Peyer's patch (tissue), 4 donors: ENCODE data around the gene PGAP6. TPM values are rescaled to one million over a fixed set of nuclear protein-coding genes. Genes with fewer than 3 reads are reported as not detected.

ENCODE experiments used
- DNase-seq, 3 donors: peaks; one replicate each; pipeline ENCODE4 v3.0.0-alpha.2; 2017 to 2019
- H3K27ac ChIP-seq, 4 donors: fragments of 200-600 bp; sonication (generic); one replicate each; pipeline ENCODE4 v1.5.1; 2016 to 2019
- H3K27me3 ChIP-seq, 2 donors: fragments of 200-600 bp; sonication (generic); one replicate each; pipeline ENCODE4 v1.5.1; 2019
- H3K36me3 ChIP-seq, 3 donors: fragments of 200-600 bp; sonication (generic); one replicate each; pipeline ENCODE4 v1.5.1; 2016 to 2019
- H3K4me1 ChIP-seq, 4 donors: fragments of 200-600 bp; sonication (generic); one replicate each; pipeline ENCODE4 v1.5.1; 2016 to 2019
- H3K4me3 ChIP-seq, 4 donors: fragments of 200-600 bp; sonication (generic); 1 replicate in 3 of 4; 2 replicates in 1 of 4; pipeline ENCODE4 v1.5.1; 2016 to 2019; ENCODE audit warnings: mild to moderate bottlenecking in 1 of 4
- H3K9me3 ChIP-seq, 4 donors: fragments of 200-600 bp; sonication (generic); one replicate each; pipeline ENCODE4 v1.5.1; 2016 to 2019; ENCODE audit warnings: mild to moderate bottlenecking in 1 of 4
- CTCF ChIP-seq, 6 experiments: fragments of 450-650 bp in 4 of 6; fragments of 200-600 bp in 2 of 6; sonication (generic) in 1 of 6; IDR thresholded peaks; one replicate each; pipeline ENCODE4 v1.5.1; 2017 to 2019; ENCODE audit warnings: antibody characterized with exemption in 6 of 6, mild to moderate bottlenecking in 3 of 6, moderate library complexity in 1 of 6
- POLR2A ChIP-seq, 2 donors: fragments of 450-650 bp; IDR thresholded peaks; one replicate each; pipeline ENCODE4 v1.5.1; 2017; ENCODE audit warnings: antibody characterized with exemption in 2 of 2, mild to moderate bottlenecking in 2 of 2, moderate library complexity in 2 of 2
- total RNA-seq, 4 donors: library from RNA; depleted of rRNA; stranded (reverse); fragments of >200 nt; gene quantifications; one replicate each; pipeline ENCODE4 v1.1.0, GENCODE V29; 2016

PGAP6 gene
- total RNA-seq, 4 donors from 2014 or later = 130 to 211 (median 166) TPM

DNA sequence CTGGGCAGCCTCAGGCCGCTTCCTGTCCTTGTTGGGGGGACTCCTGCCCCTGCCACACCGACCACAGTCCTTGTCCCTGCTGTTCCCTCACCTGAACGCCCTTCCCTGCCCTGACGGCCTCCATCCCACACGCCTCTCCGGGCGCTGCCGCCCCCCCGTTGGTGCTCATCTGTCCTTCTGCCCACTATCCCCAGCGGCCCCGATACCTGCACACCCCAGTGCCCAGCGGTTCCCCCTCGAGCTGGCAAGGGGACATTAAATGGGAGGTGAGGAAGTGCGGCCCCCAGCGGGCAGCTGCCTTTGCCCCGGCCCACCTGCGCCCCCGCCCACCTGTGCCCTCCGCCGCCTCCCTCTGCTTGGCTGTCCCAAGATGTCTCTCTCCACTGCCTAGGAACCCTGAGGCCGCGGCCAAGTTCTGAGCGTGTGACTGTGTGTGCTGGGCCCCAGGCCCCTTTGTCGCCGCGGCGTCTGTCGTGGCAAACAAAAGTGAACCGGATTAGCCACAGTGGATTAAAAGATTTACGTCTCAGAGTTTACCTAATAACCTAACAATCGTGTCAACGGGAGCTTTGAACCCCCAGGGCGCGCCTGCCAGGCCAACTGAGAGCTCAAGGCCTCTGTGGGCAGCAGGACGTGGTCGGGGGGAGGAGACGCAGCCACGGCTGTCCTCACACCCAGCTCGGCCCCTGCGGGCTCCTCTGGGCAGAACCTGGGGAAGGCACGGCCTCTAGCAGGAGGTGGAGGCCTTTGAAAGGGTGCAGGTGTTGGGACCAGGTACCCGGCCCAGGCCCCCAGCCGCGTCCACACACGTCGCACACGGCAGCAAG, 21.7 kb downstream of the PGAP6 start:
- H3K27me3 ChIP-seq = no peaks in the 10 kb centered on the region
- TF ChIP-seq POLR2A (IDR thresholded peaks at IDR 0.05) (no peak), CTCF (IDR thresholded peaks at IDR 0.05) (no peak)
- peaks cover 0 to 4% (median 2%) of the 10 kb centered on the region in 4 donors for H3K4me1 ChIP-seq
- no peaks in the 10 kb centered on the region for H3K9me3 ChIP-seq
- H3K36me3 ChIP-seq = no peaks in the 10 kb centered on the region
- no peak overlapping the region for H3K4me3 ChIP-seq
- no peak overlapping the region for H3K27ac ChIP-seq
- no peak for DNase-seq

GRCh38 chr16:359067-359763, 22.6 kb downstream of the PGAP6 start:
- Histone ChIP-seq H3K9me3 (no peaks in the 10 kb centered on the region), H3K4me1 (peaks cover 0 to 4% (median 2%) of the 10 kb centered on the region in 4 donors), H3K27ac (no peak overlapping the region), H3K4me3 (no peak overlapping the region), H3K27me3 (no peaks in the 10 kb centered on the region), H3K36me3 (no peaks in the 10 kb centered on the region)
- TF ChIP-seq POLR2A (IDR thresholded peaks at IDR 0.05) (no peak), CTCF (IDR thresholded peaks at IDR 0.05) (no peak)
- DNase-seq = no peak

GRCh38 chr16:356741-357140, 25.0 kb downstream of the PGAP6 start:
- no peak for TF ChIP-seq CTCF (IDR thresholded peaks at IDR 0.05)
- no peak for TF ChIP-seq POLR2A (IDR thresholded peaks at IDR 0.05)
- peaks cover 0 to 6% (median 5%) of the 10 kb centered on the region in 4 donors for H3K4me1 ChIP-seq
- H3K27me3 ChIP-seq = no peaks in the 10 kb centered on the region
- DNase-seq = no peak
- H3K27ac ChIP-seq = no peak overlapping the region
- no peaks in the 10 kb centered on the region for H3K36me3 ChIP-seq
- no peak overlapping the region for H3K4me3 ChIP-seq
- no peaks in the 10 kb centered on the region for H3K9me3 ChIP-seq

GRCh38 chr16:354971-355461, 26.8 kb downstream of the PGAP6 start:
- no peak overlapping the region for H3K4me3 ChIP-seq
- DNase-seq = no peak
- no peaks in the 10 kb centered on the region for H3K9me3 ChIP-seq
- H3K27me3 ChIP-seq = no peaks in the 10 kb centered on the region
- H3K4me1 ChIP-seq = peaks cover 0 to 18% (median 13%) of the 10 kb centered on the region in 4 donors
- peak overlapping the region in 1 of 4 donors; percentile 31 for H3K27ac ChIP-seq
- no peaks in the 10 kb centered on the region for H3K36me3 ChIP-seq
- TF ChIP-seq CTCF (IDR thresholded peaks at IDR 0.05) = no peak
- no peak for TF ChIP-seq POLR2A (IDR thresholded peaks at IDR 0.05)

GRCh38 chr16:354291-354881, 27.4 kb downstream of the PGAP6 start:
- DNase-seq = no peak
- Histone ChIP-seq H3K9me3 (no peaks in the 10 kb centered on the region), H3K4me3 (no peak overlapping the region), H3K27ac (peak overlapping the region in 1 of 4 donors; percentile 31), H3K27me3 (no peaks in the 10 kb centered on the region), H3K36me3 (no peaks in the 10 kb centered on the region), H3K4me1 (peaks cover 0 to 18% (median 13%) of the 10 kb centered on the region in 4 donors)
- TF ChIP-seq POLR2A (IDR thresholded peaks at IDR 0.05) (no peak), CTCF (IDR thresholded peaks at IDR 0.05) (no peak)
